Mesendoderm (in vitro differentiated cells): Measurements from ENCODE around the gene KCNMB2.

ENCODE experiments used
- DNase-seq: peaks from one replicate; pipeline ENCODE4 v3.0.0; 2013
- H2AK5ac ChIP-seq: 2 replicates; pipeline ENCODE4 v1.6.1; 2013; ENCODE audit warnings: low read length, inconsistent platforms
- H2BK120ac ChIP-seq: 2 replicates; pipeline ENCODE4 v1.6.1; 2013; ENCODE audit warnings: low read depth, mild to moderate bottlenecking, low read length, moderate library complexity, mixed read lengths
- H2BK15ac ChIP-seq: replicated peaks from 2 replicates; pipeline ENCODE4 v1.6.1; 2013; ENCODE audit warnings: low read depth, mild to moderate bottlenecking, moderate library complexity
- H2BK5ac ChIP-seq: 2 replicates; pipeline ENCODE4 v1.6.1; 2013; ENCODE audit warnings: low read length, inconsistent platforms
- H3K18ac ChIP-seq: 2 replicates; pipeline ENCODE4 v1.6.1; 2013; ENCODE audit warnings: mild to moderate bottlenecking, low read length, mixed read lengths
- H3K23ac ChIP-seq: one replicate; pipeline ENCODE4 v1.6.1; 2013; ENCODE audit warnings: low read length
- H3K27ac ChIP-seq: 2 replicates; pipeline ENCODE4 v1.5.1; 2013; ENCODE audit warnings: low read depth, mild to moderate bottlenecking, inconsistent platforms, low read length, moderate library complexity
- H3K27me3 ChIP-seq: 2 replicates; pipeline ENCODE4 v1.6.1; 2013; ENCODE audit warnings: low read length, control low read depth, mild to moderate bottlenecking, inconsistent platforms; ENCODE audit not compliant: insufficient read depth, poor library complexity
- H3K36me3 ChIP-seq: 2 replicates; pipeline ENCODE4 v1.6.1; 2013; ENCODE audit warnings: low read length, inconsistent platforms; ENCODE audit not compliant: control insufficient read depth, insufficient read depth
- H3K4ac ChIP-seq: one replicate; pipeline ENCODE4 v1.6.1; 2013; ENCODE audit warnings: low read depth, mild to moderate bottlenecking, low read length, moderate library complexity
- H3K4me1 ChIP-seq: 2 replicates; pipeline ENCODE4 v1.6.1; 2013; ENCODE audit warnings: low read depth, low read length, inconsistent platforms; ENCODE audit not compliant: control insufficient read depth
- H3K4me2 ChIP-seq: 2 replicates; pipeline ENCODE4 v1.6.1; 2013; ENCODE audit warnings: low read length
- H3K4me3 ChIP-seq: 2 replicates; pipeline ENCODE4 v1.5.1; 2013; ENCODE audit warnings: mild to moderate bottlenecking, low read length
- H3K56ac ChIP-seq: one replicate; pipeline ENCODE4 v1.6.1; 2013; ENCODE audit warnings: low read length
- H3K79me1 ChIP-seq: 2 replicates; pipeline ENCODE4 v1.6.1; 2013; ENCODE audit warnings: low read length, inconsistent platforms
- H3K79me2 ChIP-seq: 2 replicates; pipeline ENCODE4 v1.6.1; 2013; ENCODE audit warnings: mild to moderate bottlenecking, low read length; ENCODE audit not compliant: control insufficient read depth, insufficient read depth
- H3K9ac ChIP-seq: 2 replicates; pipeline ENCODE4 v1.6.1; 2013; ENCODE audit warnings: low read length, inconsistent platforms
- H4K5ac ChIP-seq: one replicate; pipeline ENCODE4 v1.6.1; 2013; ENCODE audit warnings: low read length
- H4K8ac ChIP-seq: one replicate; pipeline ENCODE4 v1.6.1; 2013; ENCODE audit warnings: low read depth, mild to moderate bottlenecking, control low read depth, low read length, moderate library complexity
- WGBS: extraction: QIAGEN DNeasy Blood & Tissue Kit; methylation state at CpG from one replicate; pipeline ENCODE4 v1.1.7; 2013; ENCODE audit warnings: low lambda C conversion rate, missing lambda C conversion rate; ENCODE audit not compliant: insufficient coverage; ENCODE audit errors: extremely low coverage; 5-methylcytosine and 5-hydroxymethylcytosine counted together

The KCNMB2 gene

DNA sequence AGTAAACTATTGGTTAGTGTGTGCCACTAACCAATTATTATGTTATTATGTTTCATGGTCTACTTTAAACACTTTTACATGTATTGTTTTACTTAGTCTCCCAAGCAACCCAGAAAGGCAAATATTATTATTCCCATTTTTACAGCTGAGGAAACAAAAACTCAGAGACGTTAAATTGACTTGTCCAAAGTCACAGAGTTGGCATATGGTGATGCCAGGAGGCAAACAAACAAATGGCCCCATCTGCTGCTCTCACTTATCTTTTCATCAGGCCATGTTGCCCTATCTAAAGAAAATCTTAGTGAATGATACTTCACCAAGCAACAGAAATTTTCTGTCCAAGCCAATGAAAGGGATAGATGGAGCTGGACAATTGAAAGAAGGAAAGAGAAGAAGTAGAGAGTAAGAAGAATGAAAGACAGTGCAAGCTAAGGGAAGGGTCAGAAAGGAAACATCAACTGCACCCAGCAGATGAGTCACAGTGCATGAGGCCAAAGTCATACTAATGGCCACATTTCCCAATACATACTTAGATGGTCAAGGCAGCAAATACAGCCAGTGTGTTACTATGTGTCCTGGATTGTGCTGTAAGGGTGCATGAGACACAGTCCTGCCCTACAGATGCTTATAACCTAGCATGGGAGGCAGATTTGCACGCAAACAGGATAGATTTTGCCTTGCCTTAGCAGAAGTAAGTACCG lies 266.9 kb downstream of the KCNMB2 start:
- Histone ChIP-seq H3K56ac (no peak overlapping the region), H3K4me2 (no peak overlapping the region), H2BK120ac (no peak overlapping the region), H3K27me3 (no peaks in the 10 kb centered on the region), H4K5ac (no peak overlapping the region), H3K27ac (no peak overlapping the region), H3K36me3 (no peaks in the 10 kb centered on the region), H4K8ac (no peak overlapping the region), H3K4me1 (no peaks in the 10 kb centered on the region), H2BK15ac (no peak overlapping the region), H3K9ac (no peak overlapping the region), H3K23ac (no peak overlapping the region), H3K4me3 (no peak overlapping the region), H3K79me1 (no peaks in the 10 kb centered on the region), H3K4ac (no peak overlapping the region), H3K18ac (no peak overlapping the region), H3K79me2 (no peaks in the 10 kb centered on the region), H2BK5ac (no peak overlapping the region), H2AK5ac (no peak overlapping the region)
- WGBS, result no CpG with 5 or more reads among the region's 3 CpGs
- DNase-seq, result no peak

- H3K4me3 ChIP-seq, result no peak overlapping the region
- no peak overlapping the region for H3K27ac ChIP-seq
- no peak overlapping the region for H4K5ac ChIP-seq
- H2BK15ac ChIP-seq, result no peak overlapping the region
- H2BK5ac ChIP-seq, result no peak overlapping the region
- H4K8ac ChIP-seq, result no peak overlapping the region
- H3K4me2 ChIP-seq, result no peak overlapping the region
- H3K18ac ChIP-seq, result no peak overlapping the region
- no peaks in the 10 kb centered on the region for H3K36me3 ChIP-seq
- no peaks in the 10 kb centered on the region for H3K4me1 ChIP-seq
- no peak overlapping the region for H3K23ac ChIP-seq
- H3K79me2 ChIP-seq, result no peaks in the 10 kb centered on the region
- H3K79me1 ChIP-seq, result no peaks in the 10 kb centered on the region
- H3K27me3 ChIP-seq, result no peaks in the 10 kb centered on the region
- H2BK120ac ChIP-seq, result no peak overlapping the region
- H2AK5ac ChIP-seq, result no peak overlapping the region
- no peak overlapping the region for H3K9ac ChIP-seq
- no peak overlapping the region for H3K4ac ChIP-seq
- no peak for DNase-seq
- no peak overlapping the region for H3K56ac ChIP-seq
Observed at GRCh38 chr3:178804606-178805005, 268.4 kb downstream of the KCNMB2 start.

DNA sequence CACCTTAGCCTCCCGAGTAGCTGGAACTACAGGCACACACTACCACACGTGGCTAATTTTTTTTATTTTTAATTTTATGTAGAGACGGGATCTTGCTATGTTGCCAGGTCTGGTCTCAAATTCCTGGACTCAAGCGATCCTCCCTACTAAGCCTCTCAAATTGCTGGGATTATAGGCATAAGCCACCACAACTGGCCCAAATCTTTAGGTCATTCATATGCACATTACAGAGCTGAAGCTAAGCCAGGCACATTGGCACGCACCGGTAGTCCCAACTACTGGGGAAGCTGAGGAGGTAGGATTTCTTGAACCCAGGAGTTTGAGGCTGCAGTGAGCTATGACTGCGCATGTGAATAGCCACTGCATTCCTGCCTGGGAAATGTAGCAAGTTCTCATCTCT lies 269.5 kb downstream of the KCNMB2 start:
- H3K27me3 ChIP-seq, result no peaks in the 10 kb centered on the region
- H3K23ac ChIP-seq, result no peak overlapping the region
- H4K8ac ChIP-seq, result no peak overlapping the region
- H3K79me1 ChIP-seq, result no peaks in the 10 kb centered on the region
- no peak overlapping the region for H2BK15ac ChIP-seq
- H3K36me3 ChIP-seq, result no peaks in the 10 kb centered on the region
- no peak overlapping the region for H2BK5ac ChIP-seq
- H3K4me3 ChIP-seq, result no peak overlapping the region
- H3K4me1 ChIP-seq, result no peaks in the 10 kb centered on the region
- WGBS, result no CpG with 5 or more reads among the region's 7 CpGs
- H3K27ac ChIP-seq, result no peak overlapping the region
- no peak overlapping the region for H3K18ac ChIP-seq
- no peak overlapping the region for H3K56ac ChIP-seq
- H3K79me2 ChIP-seq, result no peaks in the 10 kb centered on the region
- no peak overlapping the region for H3K4me2 ChIP-seq
- no peak overlapping the region for H2AK5ac ChIP-seq
- no peak for DNase-seq
- no peak overlapping the region for H3K9ac ChIP-seq
- no peak overlapping the region for H2BK120ac ChIP-seq
- H3K4ac ChIP-seq, result no peak overlapping the region
- H4K5ac ChIP-seq, result no peak overlapping the region

- no peak overlapping the region for H4K5ac ChIP-seq
- H2BK15ac ChIP-seq, result no peak overlapping the region
- no peak overlapping the region for H3K27ac ChIP-seq
- no peak overlapping the region for H3K4me3 ChIP-seq
- no peak overlapping the region for H2BK5ac ChIP-seq
- H3K56ac ChIP-seq, result no peak overlapping the region
- H2BK120ac ChIP-seq, result no peak overlapping the region
- H3K4me1 ChIP-seq, result no peaks in the 10 kb centered on the region
- no peaks in the 10 kb centered on the region for H3K36me3 ChIP-seq
- no peak overlapping the region for H3K9ac ChIP-seq
- no peaks in the 10 kb centered on the region for H3K27me3 ChIP-seq
- H3K18ac ChIP-seq, result no peak overlapping the region
- H4K8ac ChIP-seq, result no peak overlapping the region
- DNase-seq, result no peak
- no CpG with 5 or more reads among the region's 1 CpG for WGBS
- no peaks in the 10 kb centered on the region for H3K79me2 ChIP-seq
- H3K23ac ChIP-seq, result no peak overlapping the region
- H3K4ac ChIP-seq, result no peak overlapping the region
- H3K79me1 ChIP-seq, result no peaks in the 10 kb centered on the region
- H3K4me2 ChIP-seq, result no peak overlapping the region
- no peak overlapping the region for H2AK5ac ChIP-seq
Observed at GRCh38 chr3:178806651-178807050, 270.4 kb downstream of the KCNMB2 start.

GRCh38 chr3:178807694-178808093 lies 271.5 kb downstream of the KCNMB2 start:
- Histone ChIP-seq H3K79me1 (no peaks in the 10 kb centered on the region), H3K4me3 (no peak overlapping the region), H2BK15ac (no peak overlapping the region), H3K36me3 (no peaks in the 10 kb centered on the region), H2BK5ac (no peak overlapping the region), H3K23ac (no peak overlapping the region), H3K9ac (no peak overlapping the region), H2AK5ac (no peak overlapping the region), H4K5ac (no peak overlapping the region), H3K4ac (no peak overlapping the region), H3K4me2 (no peak overlapping the region), H3K79me2 (no peaks in the 10 kb centered on the region), H2BK120ac (no peak overlapping the region), H3K56ac (no peak overlapping the region), H4K8ac (no peak overlapping the region), H3K18ac (no peak overlapping the region), H3K27ac (no peak overlapping the region), H3K4me1 (no peaks in the 10 kb centered on the region), H3K27me3 (no peaks in the 10 kb centered on the region)
- DNase-seq, result no peak
- WGBS, result no CpG with 5 or more reads among the region's 1 CpG

GRCh38 chr3:178808748-178809147 lies 272.5 kb downstream of the KCNMB2 start:
- Histone ChIP-seq H3K4me1 (no peaks in the 10 kb centered on the region), H3K9ac (no peak overlapping the region), H2BK5ac (no peak overlapping the region), H4K8ac (no peak overlapping the region), H4K5ac (no peak overlapping the region), H3K79me2 (no peaks in the 10 kb centered on the region), H3K56ac (no peak overlapping the region), H3K4me2 (no peak overlapping the region), H3K23ac (no peak overlapping the region), H2AK5ac (no peak overlapping the region), H3K4me3 (no peak overlapping the region), H3K27me3 (no peaks in the 10 kb centered on the region), H3K27ac (no peak overlapping the region), H3K79me1 (no peaks in the 10 kb centered on the region), H3K4ac (no peak overlapping the region), H2BK120ac (no peak overlapping the region), H3K18ac (no peak overlapping the region), H3K36me3 (no peaks in the 10 kb centered on the region), H2BK15ac (no peak overlapping the region)
- DNase-seq, result no peak
- no CpG with 5 or more reads among the region's 1 CpG for WGBS
